ENCODE data around the gene CDH4.

The CDH4 gene

DNA sequence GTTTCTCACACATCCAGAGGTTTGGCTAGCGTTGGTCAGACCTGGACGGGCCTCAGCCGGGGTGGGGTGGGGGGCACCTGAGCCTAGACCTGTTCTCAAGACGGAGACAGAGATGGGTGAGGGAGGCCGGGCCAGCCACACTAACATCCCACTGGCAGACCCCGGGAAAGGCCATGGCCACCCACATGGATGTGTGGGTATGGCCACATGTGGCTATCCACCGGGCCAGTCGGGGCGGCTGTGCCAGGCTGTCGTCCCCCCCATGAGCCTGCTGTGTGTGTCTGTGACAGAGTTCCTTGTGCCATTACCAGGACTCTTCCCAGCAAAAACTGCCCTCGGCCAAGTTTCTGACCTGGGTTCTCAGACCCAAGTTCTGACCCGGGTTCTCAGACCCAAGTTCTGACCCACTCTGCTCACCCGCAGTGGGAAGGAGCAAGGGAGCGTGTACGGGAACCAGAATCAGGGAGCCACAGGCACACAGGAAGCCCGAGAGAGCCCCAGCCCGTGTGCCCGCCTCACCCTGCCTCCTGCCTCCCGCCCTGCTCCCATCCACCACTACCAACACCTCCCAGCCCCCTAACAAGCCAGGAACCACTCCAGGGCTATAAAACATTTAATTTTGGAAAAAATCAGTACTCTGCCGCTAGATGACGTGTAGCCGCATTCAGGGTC is 558.1 kb downstream of the CDH4 start:
- no peak for TF ChIP-seq JUND (IDR thresholded peaks at IDR 0.05; ENCODE audit: low read depth)
- in situ Hi-C loops (cut with HindIII; ENCODE audit: low pct_unique_long_range_greater_than_20kb, low sequenced_read_pairs): no loop called here
- DNase-seq (ENCODE audit: low read depth in 1 of 2, low spot score in 1 of 2): no peak

DNA sequence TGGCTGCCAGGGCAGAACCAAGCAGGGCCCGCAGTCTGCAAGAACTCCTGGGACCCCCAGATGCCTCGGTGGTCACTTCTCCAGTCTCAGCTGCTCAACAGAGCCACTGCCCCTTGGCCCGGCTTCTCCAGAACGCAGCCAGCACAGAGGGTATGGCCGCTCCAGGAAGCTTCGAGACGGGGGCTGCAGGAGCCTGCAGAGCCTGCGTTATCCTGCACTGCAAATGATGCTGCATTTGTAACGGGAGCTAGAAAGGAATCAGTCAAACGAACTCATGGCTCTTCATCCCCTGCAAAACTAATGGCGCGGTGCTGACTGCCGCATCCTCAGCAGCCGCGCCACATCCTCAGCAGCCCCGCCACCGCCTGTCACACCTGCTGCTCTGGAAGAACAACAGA is 558.7 kb downstream of the CDH4 start:
- TF ChIP-seq JUND (IDR thresholded peaks at IDR 0.05; ENCODE audit: low read depth): no peak
- DNase-seq (ENCODE audit: low read depth in 1 of 2, low spot score in 1 of 2): no peak
- in situ Hi-C loops (cut with HindIII; ENCODE audit: low pct_unique_long_range_greater_than_20kb, low sequenced_read_pairs): no loop called here

DNA sequence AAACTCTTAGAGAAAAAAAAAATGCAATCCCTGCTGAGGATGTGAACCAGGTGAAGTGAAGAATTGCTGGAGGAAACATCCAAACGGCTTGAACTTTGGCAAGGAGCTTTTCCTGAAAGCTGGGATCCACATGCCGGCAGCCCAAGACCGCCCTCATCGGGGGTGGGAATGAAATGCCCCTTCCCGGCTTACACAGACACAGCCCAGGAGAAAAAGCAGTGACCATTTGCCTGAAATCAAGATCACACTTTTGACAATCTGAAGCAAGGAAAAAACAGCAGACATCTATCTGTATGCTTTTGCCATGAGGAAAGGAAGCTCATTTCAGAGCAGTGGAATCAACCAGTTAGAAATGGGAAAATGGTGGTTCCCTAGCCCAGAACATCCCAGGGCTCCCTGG is 559.1 kb downstream of the CDH4 start:
- in situ Hi-C loops (cut with HindIII; ENCODE audit: low pct_unique_long_range_greater_than_20kb, low sequenced_read_pairs): no loop called here
- no peak for DNase-seq (ENCODE audit: low read depth in 1 of 2, low spot score in 1 of 2)
- TF ChIP-seq JUND (IDR thresholded peaks at IDR 0.05; ENCODE audit: low read depth): no peak

DNA sequence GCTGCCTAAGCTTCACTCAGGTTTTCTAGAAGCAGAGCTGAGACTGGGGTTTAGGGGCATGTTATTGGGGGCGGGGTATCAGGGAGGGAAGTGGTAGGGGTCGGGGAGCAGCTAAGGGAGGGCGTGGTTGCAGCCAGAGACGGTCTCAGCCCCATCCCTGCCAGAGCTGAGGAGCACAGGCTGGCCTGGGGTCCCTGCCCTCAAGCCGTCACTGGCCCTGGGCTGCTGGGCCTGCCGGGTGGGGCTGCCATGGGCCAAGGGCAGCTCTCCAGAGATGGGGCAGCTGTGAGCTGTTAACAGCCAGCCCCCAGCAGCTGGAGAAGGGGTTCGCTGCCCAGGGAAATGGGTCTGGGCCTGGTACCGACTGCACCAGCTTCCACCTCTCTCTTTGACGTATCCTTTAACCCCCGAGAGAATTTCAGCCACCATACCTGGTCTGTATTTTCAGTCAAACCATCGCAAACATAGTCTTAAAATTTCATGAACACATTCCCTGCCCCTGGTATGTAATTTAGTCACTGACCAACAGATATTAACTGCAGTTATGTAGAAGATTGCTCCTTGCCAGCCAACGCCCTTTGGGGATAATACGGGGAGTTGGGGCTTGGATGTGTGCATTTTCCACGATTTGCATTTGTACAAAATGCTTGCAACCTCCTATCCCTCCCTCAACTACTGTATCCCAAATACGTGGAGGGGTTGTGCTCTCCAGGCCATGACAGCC is 560.2 kb downstream of the CDH4 start:
- in situ Hi-C loops (cut with HindIII; ENCODE audit: low pct_unique_long_range_greater_than_20kb, low sequenced_read_pairs): no loop called here
- DNase-seq (ENCODE audit: low read depth in 1 of 2, low spot score in 1 of 2): no peak
- no peak for TF ChIP-seq JUND (IDR thresholded peaks at IDR 0.05; ENCODE audit: low read depth)

DNA sequence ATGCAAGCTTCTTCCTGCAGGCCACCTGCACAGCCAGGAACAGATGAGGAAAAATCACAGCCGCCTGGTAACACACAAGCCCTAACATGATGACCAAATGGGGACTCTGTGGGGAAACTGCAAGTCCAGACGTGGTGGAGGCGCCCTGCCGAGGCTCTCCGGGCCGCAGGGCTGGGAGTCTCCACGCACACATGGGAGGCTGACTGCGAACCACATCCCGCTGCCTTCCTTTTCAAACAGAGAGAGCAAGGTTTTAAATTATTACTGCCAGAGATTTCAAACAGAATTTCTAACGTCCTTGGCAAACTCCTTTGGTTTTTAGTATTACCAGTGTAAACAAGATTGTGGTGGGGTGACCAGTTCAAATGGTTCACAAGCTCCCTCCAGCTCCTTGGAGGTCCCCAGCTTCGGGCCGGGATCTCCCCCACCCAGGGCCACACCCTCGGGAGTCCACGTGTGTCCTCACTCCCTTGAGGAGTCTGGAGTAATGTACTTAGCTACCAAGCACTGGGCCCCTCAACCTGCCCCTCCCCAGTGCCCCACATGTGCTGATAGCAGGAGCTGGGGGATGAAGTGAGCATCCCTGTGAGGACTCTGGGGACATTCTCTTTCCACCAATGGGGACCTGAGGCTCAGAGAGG is 560.9 kb downstream of the CDH4 start:
- TF ChIP-seq JUND (IDR thresholded peaks at IDR 0.05; ENCODE audit: low read depth): no peak
- in situ Hi-C loops (cut with HindIII; ENCODE audit: low pct_unique_long_range_greater_than_20kb, low sequenced_read_pairs): no loop called here
- DNase-seq (ENCODE audit: low read depth in 1 of 2, low spot score in 1 of 2): no peak

DNA sequence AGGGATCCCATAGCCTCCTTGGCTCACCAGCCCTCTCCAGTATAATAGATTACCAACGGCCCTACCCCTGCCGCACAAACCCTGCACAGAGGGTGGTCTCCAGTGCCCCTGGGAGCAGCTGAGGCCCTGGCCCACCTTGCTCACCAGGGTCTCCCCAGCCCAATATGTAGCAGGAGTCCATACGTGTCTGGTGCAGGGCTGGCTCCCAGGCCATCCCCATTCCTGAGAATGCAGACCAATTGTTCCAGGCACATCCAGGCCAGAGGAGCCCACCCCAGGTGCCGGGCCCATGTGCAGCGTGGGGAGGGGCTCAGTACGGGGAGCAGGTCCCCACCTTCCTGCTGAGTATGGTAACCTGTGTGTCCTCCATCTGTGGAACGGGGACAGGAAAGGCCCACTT is 561.7 kb downstream of the CDH4 start:
- no peak for TF ChIP-seq JUND (IDR thresholded peaks at IDR 0.05; ENCODE audit: low read depth)

DNA sequence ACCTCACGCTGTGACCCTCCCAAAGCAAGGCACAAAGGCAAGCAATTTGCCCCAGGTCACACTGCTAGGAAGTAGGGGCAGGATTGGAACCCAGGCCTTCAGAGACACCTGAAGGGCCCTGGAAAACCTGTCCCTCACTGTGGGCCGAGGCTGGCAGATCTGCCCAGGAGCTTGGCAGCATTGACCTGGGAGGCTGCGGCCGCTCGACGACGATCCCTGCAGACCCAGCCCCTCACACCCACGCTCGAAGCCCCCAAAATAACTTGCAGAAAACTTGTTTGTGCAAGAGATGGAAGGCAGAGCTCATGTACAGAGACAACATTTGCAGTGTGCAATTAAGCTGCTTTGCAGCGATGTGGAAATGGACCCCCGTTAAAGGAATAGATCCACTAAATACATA is 562.2 kb downstream of the CDH4 start:
- DNase-seq (ENCODE audit: low read depth in 1 of 2, low spot score in 1 of 2): no peak
- TF ChIP-seq JUND (IDR thresholded peaks at IDR 0.05; ENCODE audit: low read depth): no peak
- in situ Hi-C loops (cut with HindIII; ENCODE audit: low pct_unique_long_range_greater_than_20kb, low sequenced_read_pairs): no loop called here

More for the DNA sequence above, 561.7 kb downstream of the CDH4 start:
- DNase-seq (ENCODE audit: low read depth in 1 of 2, low spot score in 1 of 2): no peak
- in situ Hi-C loops (cut with HindIII; ENCODE audit: low pct_unique_long_range_greater_than_20kb, low sequenced_read_pairs): no loop called here

DNA sequence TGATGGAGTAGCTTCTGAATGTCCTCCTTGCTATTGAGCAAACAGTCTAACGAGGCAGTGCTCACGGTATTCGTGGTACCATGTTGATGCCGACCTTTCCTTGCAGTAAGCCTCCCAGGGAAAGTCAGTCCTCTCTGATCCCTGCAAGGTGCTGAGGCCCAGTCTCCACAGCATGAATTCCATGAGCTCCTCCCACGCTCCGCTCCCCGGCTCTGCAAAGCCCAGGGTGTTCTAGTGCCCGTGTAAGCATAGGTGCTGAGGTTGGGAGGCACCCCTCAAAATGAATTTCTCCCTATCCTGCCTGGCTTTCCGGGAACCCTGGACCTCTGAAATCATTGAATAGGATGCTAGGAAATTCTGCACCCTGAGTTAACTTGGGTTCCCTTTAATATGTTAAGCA is 562.7 kb downstream of the CDH4 start:
- in situ Hi-C loops (cut with HindIII; ENCODE audit: low pct_unique_long_range_greater_than_20kb, low sequenced_read_pairs): no loop called here
- TF ChIP-seq JUND (IDR thresholded peaks at IDR 0.05; ENCODE audit: low read depth): no peak

DNA sequence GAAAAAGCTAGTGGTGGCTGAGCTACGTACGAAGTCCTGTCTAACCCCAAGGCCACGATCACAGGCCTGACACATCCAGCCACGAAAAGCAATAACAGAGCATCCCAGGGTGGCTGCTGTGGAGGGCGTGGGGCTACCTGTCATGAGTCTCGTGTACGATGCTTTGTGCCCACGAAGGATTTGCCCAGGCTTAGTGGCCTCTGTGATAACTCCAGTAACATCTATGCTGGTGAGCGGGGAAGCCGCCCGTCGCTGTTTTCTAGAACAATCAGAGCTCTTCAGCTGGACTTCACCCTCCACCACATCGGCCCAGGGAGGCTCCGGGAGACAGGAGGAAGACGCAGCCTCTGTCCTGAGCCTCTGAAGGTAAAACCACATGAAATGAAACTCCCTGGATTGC is 563.1 kb downstream of the CDH4 start:
- DNase-seq (ENCODE audit: low read depth in 1 of 2, low spot score in 1 of 2): no peak
- TF ChIP-seq JUND (IDR thresholded peaks at IDR 0.05; ENCODE audit: low read depth): no peak
- in situ Hi-C loops (cut with HindIII; ENCODE audit: low pct_unique_long_range_greater_than_20kb, low sequenced_read_pairs): no loop called here

More for the DNA sequence above, 562.7 kb downstream of the CDH4 start:
- no peak for DNase-seq (ENCODE audit: low read depth in 1 of 2, low spot score in 1 of 2)

DNA sequence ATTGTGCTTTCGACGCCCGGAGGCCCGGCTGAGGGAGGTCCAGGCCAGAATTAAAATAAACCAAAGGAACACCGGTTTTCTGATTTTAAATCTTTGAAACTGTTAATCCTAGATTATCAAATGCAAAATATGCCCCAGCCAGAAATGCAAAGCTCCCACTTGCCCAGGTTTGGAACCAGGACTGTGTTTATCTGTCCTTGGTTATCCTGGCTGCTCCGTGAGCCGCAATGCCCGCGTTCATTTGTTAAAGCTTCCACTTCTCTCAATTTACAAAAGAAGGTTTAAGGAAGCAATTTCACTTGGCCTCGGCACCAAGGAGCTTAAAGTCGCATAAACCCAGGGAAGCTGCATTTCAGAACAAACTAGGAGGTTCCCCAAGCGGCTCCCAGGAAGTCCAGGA is 563.6 kb downstream of the CDH4 start:
- no peak for DNase-seq (ENCODE audit: low read depth in 1 of 2, low spot score in 1 of 2)
- in situ Hi-C loops (cut with HindIII; ENCODE audit: low pct_unique_long_range_greater_than_20kb, low sequenced_read_pairs): no loop called here
- no peak for TF ChIP-seq JUND (IDR thresholded peaks at IDR 0.05; ENCODE audit: low read depth)

DNA sequence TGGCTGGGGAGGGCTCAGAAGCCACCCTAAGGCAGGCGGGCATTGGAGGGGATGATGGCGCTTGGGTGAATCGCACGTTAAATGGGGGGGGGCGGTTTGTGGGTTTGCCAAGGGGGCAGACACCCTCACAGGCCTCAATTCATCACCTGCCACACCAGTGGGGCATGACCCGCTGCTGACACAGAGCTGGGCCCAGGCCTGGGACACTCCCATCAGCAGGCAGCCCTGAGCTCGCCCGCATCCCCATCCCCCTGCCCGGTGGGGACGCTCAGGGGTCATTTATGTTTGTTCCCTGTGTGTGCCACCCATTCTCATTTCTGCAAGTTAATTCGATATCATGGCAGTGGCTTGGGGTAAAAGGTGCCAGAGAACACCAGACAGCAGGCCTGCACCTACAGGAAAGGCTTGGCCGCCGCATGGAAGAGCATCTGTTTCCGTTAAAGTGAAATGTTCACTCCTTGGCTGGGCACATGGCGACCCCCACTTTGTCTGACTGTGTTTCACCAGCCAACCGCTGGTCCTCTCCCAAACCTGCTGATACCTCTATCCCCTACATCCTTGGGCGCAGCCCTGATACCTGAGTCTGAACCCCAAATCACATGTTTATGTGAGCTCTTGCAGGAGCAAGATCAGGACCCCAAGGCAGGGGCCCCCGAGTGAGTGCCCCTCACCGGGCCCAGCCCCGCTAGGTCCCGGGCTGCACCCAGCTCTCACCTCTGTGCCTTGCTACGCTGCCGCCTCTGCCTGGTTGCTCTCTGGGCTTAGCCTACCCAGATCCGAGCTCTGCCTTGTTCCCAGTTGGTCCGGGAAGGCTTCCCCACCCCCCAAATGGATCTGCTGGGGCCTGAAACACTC is 564.8 kb downstream of the CDH4 start:
- TF ChIP-seq JUND (IDR thresholded peaks at IDR 0.05; ENCODE audit: low read depth): no peak
- no peak for DNase-seq (ENCODE audit: low read depth in 1 of 2, low spot score in 1 of 2)
- in situ Hi-C loops (cut with HindIII; ENCODE audit: low pct_unique_long_range_greater_than_20kb, low sequenced_read_pairs): no loop called here

DNA sequence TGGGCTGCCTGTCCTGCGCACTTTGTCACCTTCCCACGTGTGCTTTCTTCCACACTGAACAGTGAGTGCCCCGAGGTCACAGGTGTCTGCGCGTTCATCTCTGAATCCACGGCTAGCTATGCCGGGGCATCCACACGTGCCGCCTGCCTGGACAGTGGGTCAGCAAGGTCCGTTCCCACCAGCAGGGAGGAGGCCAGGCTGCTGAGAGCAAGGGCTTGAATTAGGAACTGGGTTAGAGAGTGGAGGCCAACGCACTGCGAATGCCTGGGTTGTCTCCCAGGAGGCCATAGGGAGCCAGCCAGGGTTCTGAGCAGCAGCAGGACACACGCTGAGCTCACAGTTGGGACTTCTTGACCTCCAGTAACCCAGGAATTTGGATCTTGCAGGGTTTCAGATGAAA is 565.5 kb downstream of the CDH4 start:
- TF ChIP-seq JUND (IDR thresholded peaks at IDR 0.05; ENCODE audit: low read depth): no peak
- in situ Hi-C loops (cut with HindIII; ENCODE audit: low pct_unique_long_range_greater_than_20kb, low sequenced_read_pairs): no loop called here
- DNase-seq (ENCODE audit: low read depth in 1 of 2, low spot score in 1 of 2): no peak

Data from T47D (cell line).